ENCODE data around the gene SLC35E2B.

- no peak for TF ChIP-seq POLR2A (IDR thresholded peaks at IDR 0.05; ENCODE audit: low read length)
- no peak for TF ChIP-seq GATA1 (IDR thresholded peaks at IDR 0.05; ENCODE audit: low read depth, low read length)
Measured at GRCh38 chr1:1626207-1627141, 66.1 kb downstream of the SLC35E2B start.

All from erythroblast (primary cell).